HepG2 (cell line): Measurements from ENCODE around the gene ADGRE3. TPM values are rescaled to one million over a fixed set of nuclear protein-coding genes. Genes with fewer than 3 reads are reported as not detected.

Experiments
- ATAC-seq: fragments of 200-7000 bp; cut with Tn5 transposase; 3 replicates; pipeline ENCODE4 v1.9.1; 2020; ENCODE audit warnings: mild to moderate bottlenecking, moderate library complexity
- BruUV-seq: library from RNA; stranded (reverse); fragments of 400-500 nt; replicated peaks from 2 replicates; lab custom pipeline; 2021; lab: Mats Ljungman, UMichigan
- CTCF ChIA-PET: fragments of 300-600 bp; formaldehyde crosslinking; extraction: SDS; loops from one replicate; lab custom pipeline; 2021; ENCODE audit warnings: low total read pairs, inconsistent platforms, low intra/inter-chr PET ratio; lab: Yijun Ruan, JAX
- POLR2A ChIA-PET: fragments of 350-600 bp; sonication (Branson Sonifier 250); formaldehyde crosslinking; loops from one replicate; lab custom pipeline; 2020; ENCODE audit warnings: antibody characterized with exemption, inconsistent platforms; lab: Yijun Ruan, JAX
- DNase-seq: peaks from one replicate; pipeline ENCODE4 v3.0.0-alpha.2; 2015; ENCODE audit warnings: low spot score
- FAIRE-seq: peaks from 3 replicates; lab custom pipeline; 2011; peaks lifted over from hg19 to GRCh38; lab: Jason Lieb, UNC
- H2AFZ ChIP-seq: one replicate; pipeline ENCODE4 v1.6.1; 2011; ENCODE audit warnings: low read length, inconsistent platforms
- H3K27ac ChIP-seq: fragments of 300-600 bp; 3 replicates; pipeline ENCODE4 v1.8.0; 2011; ENCODE audit warnings: mixed run types, mild to moderate bottlenecking, mixed read lengths, low read length, inconsistent platforms; ENCODE audit not compliant: insufficient read depth; ENCODE audit errors: extremely low read length
- H3K27me3 ChIP-seq, 2 experiments: fragments of 200-600 bp in 1 of 2; 2 replicates in 1 of 2; 3 replicates in 1 of 2; pipeline versions ENCODE4 v1.6.0 to v1.8.0; 2011; ENCODE audit warnings: low read length in 2 of 2, mild to moderate bottlenecking in 2 of 2, moderate library complexity in 2 of 2, inconsistent platforms in 1 of 2; ENCODE audit not compliant: insufficient read depth in 2 of 2, control insufficient read depth in 1 of 2
- H3K36me3 ChIP-seq, 2 experiments: fragments of 200-600 bp in 1 of 2; replicated peaks in 1 of 2; 2 replicates in 1 of 2; 3 replicates in 1 of 2; pipeline versions ENCODE4 v1.5.1 to v1.8.0; 2011; ENCODE audit warnings: low read length in 2 of 2, inconsistent platforms in 1 of 2; ENCODE audit not compliant: insufficient read depth in 2 of 2, control insufficient read depth in 1 of 2
- H3K4me1 ChIP-seq: 2 replicates; pipeline ENCODE4 v1.5.1; 2012; ENCODE audit warnings: low read length, inconsistent platforms; ENCODE audit not compliant: insufficient read depth
- H3K4me2 ChIP-seq: 2 replicates; pipeline ENCODE4 v1.6.0; 2011; ENCODE audit warnings: low read depth, low read length, inconsistent platforms
- H3K4me3 ChIP-seq, 3 experiments: fragments of 200-600 bp in 1 of 3; sonication (generic), shearing (Covaris generic) in 1 of 3; replicated peaks in 1 of 3; 2 replicates each; pipeline ENCODE4 v1.5.1; 2011 to 2016; ENCODE audit warnings: low read length in 3 of 3, inconsistent platforms in 2 of 3, low read depth in 2 of 3, mild to moderate bottlenecking in 2 of 3, control low read depth in 1 of 3, mixed read lengths in 1 of 3; ENCODE audit not compliant: insufficient read depth in 1 of 3
- H3K79me2 ChIP-seq: one replicate; pipeline ENCODE4 v1.6.1; 2011; ENCODE audit warnings: low read length, inconsistent platforms; ENCODE audit not compliant: insufficient read depth
- H3K9ac ChIP-seq: 2 replicates; pipeline ENCODE4 v1.6.0; 2011; ENCODE audit warnings: mild to moderate bottlenecking, low read depth, low read length, inconsistent platforms; ENCODE audit not compliant: insufficient read depth
- H3K9me3 ChIP-seq: 2 replicates; pipeline ENCODE4 v1.5.1; 2012; ENCODE audit warnings: mild to moderate bottlenecking, low read length
- H4K20me1 ChIP-seq: 2 replicates; pipeline ENCODE4 v1.6.0; 2011; ENCODE audit warnings: inconsistent platforms, mild to moderate bottlenecking, low read length, moderate library complexity; ENCODE audit not compliant: insufficient read depth
- BORCS8-MEF2B ChIP-seq: sonication (generic); formaldehyde crosslinking; IDR thresholded peaks from 2 replicates; pipeline ENCODE4 v1.8.0; 2022; ENCODE audit warnings: mild to moderate bottlenecking, missing genetic modification reagents
- CAMTA2 ChIP-seq: sonication (generic); formaldehyde crosslinking; IDR thresholded peaks from 2 replicates; pipeline ENCODE4 v1.4.0; 2020; ENCODE audit warnings: mild to moderate bottlenecking, missing genetic modification reagents, borderline replicate concordance
- CEBPZ ChIP-seq: IDR thresholded peaks from 2 replicates; pipeline ENCODE4 v1.6.1; 2012; ENCODE audit warnings: low read length, improper control_type of control experiment
- ELF1 ChIP-seq: sonication (generic); formaldehyde crosslinking; IDR thresholded peaks from 2 replicates; pipeline ENCODE4 v1.4.0; 2020; ENCODE audit warnings: missing genetic modification reagents
- IKZF1 ChIP-seq: fragments of 450-650 bp; IDR thresholded peaks from 2 replicates; pipeline ENCODE4 v1.7.1; 2016
- KDM6A ChIP-seq: IDR thresholded peaks from 2 replicates; pipeline ENCODE4 v1.6.1; 2016; ENCODE audit warnings: low read depth
- NCOA1 ChIP-seq: sonication (generic); formaldehyde crosslinking; IDR thresholded peaks from 2 replicates; pipeline ENCODE4 v1.9.0; 2021; ENCODE audit warnings: missing genetic modification reagents
- PLSCR1 ChIP-seq: sonication (generic); formaldehyde crosslinking; IDR thresholded peaks from 2 replicates; pipeline ENCODE4 v1.5.0; 2020; ENCODE audit warnings: missing genetic modification reagents, mild to moderate bottlenecking, borderline replicate concordance
- SETDB1 ChIP-seq: sonication (generic); formaldehyde crosslinking; IDR thresholded peaks from 2 replicates; pipeline ENCODE4 v1.5.1; 2020; ENCODE audit warnings: missing genetic modification reagents, mild to moderate bottlenecking, borderline replicate concordance
- SP140L ChIP-seq: sonication (generic); formaldehyde crosslinking; IDR thresholded peaks from 2 replicates; pipeline ENCODE4 v1.4.0; 2020; ENCODE audit warnings: missing genetic modification reagents, borderline replicate concordance
- SSRP1 ChIP-seq: IDR thresholded peaks from 2 replicates; pipeline ENCODE4 v1.6.1; 2016; ENCODE audit warnings: control low read depth
- TSC22D2 ChIP-seq: sonication (generic); formaldehyde crosslinking; IDR thresholded peaks from 2 replicates; pipeline ENCODE4 v1.5.1; 2020; ENCODE audit warnings: missing genetic modification reagents, mild to moderate bottlenecking, borderline replicate concordance
- ZMAT5 ChIP-seq: sonication (generic); formaldehyde crosslinking; IDR thresholded peaks from 2 replicates; pipeline ENCODE4 v1.5.0; 2020; ENCODE audit warnings: mild to moderate bottlenecking, low read depth, missing genetic modification reagents, borderline replicate concordance
- ZNF441 ChIP-seq: sonication (generic); formaldehyde crosslinking; IDR thresholded peaks from 2 replicates; pipeline ENCODE4 v1.7.0; 2021; ENCODE audit warnings: missing genetic modification reagents, borderline replicate concordance
- ZNF460 ChIP-seq: sonication (generic); formaldehyde crosslinking; IDR thresholded peaks from 2 replicates; pipeline ENCODE4 v1.5.1; 2020; ENCODE audit warnings: missing genetic modification reagents, mild to moderate bottlenecking, borderline replicate concordance
- ZNF564 ChIP-seq: sonication (generic); formaldehyde crosslinking; IDR thresholded peaks from 2 replicates; pipeline ENCODE4 v1.8.1; 2023; ENCODE audit warnings: mild to moderate bottlenecking, missing genetic modification reagents
- ZNF83 ChIP-seq: sonication (generic); formaldehyde crosslinking; IDR thresholded peaks from 2 replicates; pipeline ENCODE4 v1.4.0; 2020; ENCODE audit warnings: missing genetic modification reagents, mild to moderate bottlenecking, borderline replicate concordance
- WGBS: methylation state at CpG from one replicate; pipeline ENCODE4 v1.1.6; 2017; ENCODE audit warnings: low lambda C conversion rate; 5-methylcytosine and 5-hydroxymethylcytosine counted together
- in situ Hi-C: cut with HindIII; loops from 2 replicates; pipeline ENCODE4 v1.10.0; 2017; ENCODE audit warnings: low pct_unique_long_range_greater_than_20kb; ENCODE audit not compliant: extremely low pct_ligation_motif_present
- intact Hi-C: fragments of 100-400 bp; cut with micrococcal nuclease; formaldehyde crosslinking; loops from one replicate; pipeline ENCODE4 v1.10.0; 2022; ENCODE audit not compliant: unreplicated experiment
- polyA plus RNA-seq, 8 experiments: library from polyadenylated mRNA; depleted of rRNA in 3 of 8; stranded (reverse) in 7 of 8; unstranded in 1 of 8; fragments of >200 nt; fragmentation: Illumina TruSeq in 4 of 8; extraction: Trizol in 4 of 8; gene quantifications; 2 replicates each; pipeline versions ENCODE4 v1.2.1 to v1.2.3, GENCODE V29; 2011 to 2016; ENCODE audit warnings: low read depth in 4 of 8, missing spikeins in 1 of 8, mixed read lengths in 1 of 8; ENCODE audit not compliant: insufficient read depth in 1 of 8
- total RNA-seq, 5 experiments: library from RNA; depleted of rRNA; stranded (reverse); fragments of >200 nt; fragmentation: Illumina TruSeq; extraction: Trizol; gene quantifications; 2 replicates each; pipeline ENCODE4 v1.2.3, GENCODE V29; 2016; ENCODE audit warnings: low read depth in 1 of 5

ADGRE3 gene
- total and polyA plus RNA-seq, 2 of the 13 experiments (the other 11 are each of a cell fraction or from before 2014, with no cell fraction given), result not detected

- Histone ChIP-seq H3K27ac (no peak overlapping the region), H4K20me1 (no peaks in the 10 kb centered on the region), H3K79me2 (no peaks in the 10 kb centered on the region), H3K9me3 (no peaks in the 10 kb centered on the region), H3K4me2 (no peak overlapping the region), H3K4me1 (no peaks in the 10 kb centered on the region), H3K4me3 (no peak overlapping the region), H3K9ac (no peak overlapping the region), H3K36me3 (no peaks in the 10 kb centered on the region), H3K27me3 (no peaks in the 10 kb centered on the region; a peak in 1 of 5 replicates), H2AFZ (no peak overlapping the region)
- FAIRE-seq, result no peak
- no peak for DNase-seq
- WGBS, result 4% methylated on average over 2 of the region's 3 CpGs
- ChIA-PET CTCF (no interaction called here), POLR2A (no interaction called here)
- no peak for TF ChIP-seq SP140L (CRISPR knock-in tag)
- no peak for TF ChIP-seq KDM6A (CRISPR knock-in tag)
- TF ChIP-seq ELF1 (CRISPR knock-in tag), result no peak
- no peak for TF ChIP-seq SETDB1 (CRISPR knock-in tag)
- no peak for TF ChIP-seq ZNF83
- TF ChIP-seq IKZF1, result no peak
- intact Hi-C loops, result no loop called here
- no peak for ATAC-seq
- no TSS peak for BruUV-seq
- in situ Hi-C loops, result no loop called here
These were observed 8.8 kb upstream of the ADGRE3 start for GRCh38 chr19:14683439-14683838.

GRCh38 chr19:14682084-14682483, 7.4 kb upstream of the ADGRE3 start:
- ChIA-PET CTCF (no interaction called here), POLR2A (no interaction called here)
- no peaks in the 10 kb centered on the region for H3K4me1 ChIP-seq
- in situ Hi-C loops (no loop called here), intact Hi-C loops (no loop called here)
- no peaks in the 10 kb centered on the region for H4K20me1 ChIP-seq
- no peaks in the 10 kb centered on the region for H3K36me3 ChIP-seq
- H3K27me3 ChIP-seq, result no peaks in the 10 kb centered on the region; a peak in 1 of 5 replicates
- DNase-seq (no peak), ATAC-seq (no peak), FAIRE-seq (no peak)
- no peak overlapping the region for H2AFZ ChIP-seq
- H3K9me3 ChIP-seq, result no peaks in the 10 kb centered on the region
- H3K4me3 ChIP-seq, result no peak overlapping the region
- H3K4me2 ChIP-seq, result no peak overlapping the region
- WGBS, result 0% methylated on average over 2 of the region's 2 CpGs
- no TSS peak for BruUV-seq
- no peak overlapping the region for H3K9ac ChIP-seq
- H3K27ac ChIP-seq, result no peak overlapping the region
- no peaks in the 10 kb centered on the region for H3K79me2 ChIP-seq
- TF ChIP-seq PLSCR1 (no peak), BORCS8-MEF2B (no peak), ZNF564 (CRISPR knock-in tag) (no peak), CEBPZ (no peak), TSC22D2 (CRISPR knock-in tag) (no peak), ZMAT5 (CRISPR knock-in tag) (no peak), CAMTA2 (CRISPR knock-in tag) (no peak), ZNF441 (CRISPR knock-in tag) (no peak), SSRP1 (no peak), ZNF460 (CRISPR knock-in tag) (no peak), NCOA1 (CRISPR knock-in tag) (no peak)
